K562 (cell line): ENCODE data around the gene CSDE1. TPM values are rescaled to one million over a fixed set of nuclear protein-coding genes. Genes with fewer than 3 reads are reported as not detected.

ENCODE experiments used
- ATAC-seq: fragments of 200-7000 bp; cut with Tn5 transposase; 3 replicates; pipeline ENCODE4 v1.9.1; 2020; ENCODE audit warnings: moderate library complexity
- BruUV-seq: library from RNA; stranded (reverse); fragments of 400-500 nt; replicated peaks from 2 replicates; lab custom pipeline; 2021; lab: Mats Ljungman, UMichigan
- CTCF ChIA-PET: fragments of 300-600 bp; formaldehyde crosslinking; extraction: SDS; loops from one replicate; lab custom pipeline; 2021; ENCODE audit warnings: low intra/inter-chr PET ratio; lab: Yijun Ruan, JAX
- POLR2A ChIA-PET: fragments of 300-600, 350-650 bp; sonication (Branson Sonifier 250); formaldehyde crosslinking; extraction: SDS; loops from one replicate; lab custom pipeline; 2021; ENCODE audit warnings: antibody characterized with exemption, inconsistent platforms; lab: Yijun Ruan, JAX
- DNase-seq, 4 experiments: peaks; one replicate each; pipeline versions ENCODE4 v3.0.0 to v3.0.0-alpha.2; 2011 to 2018; ENCODE audit warnings: low spot score in 3 of 4, mixed read lengths in 3 of 4; ENCODE audit errors: extremely low read depth in 1 of 4
- FAIRE-seq: peaks from 2 replicates; lab custom pipeline; 2011; peaks lifted over from hg19 to GRCh38; lab: Jason Lieb, UNC
- H2AFZ ChIP-seq: 2 replicates; pipeline ENCODE4 v1.6.0; 2011; ENCODE audit warnings: low read depth, low read length, control low read depth, inconsistent platforms
- H3K27ac ChIP-seq: fragments of 200-600 bp; 3 replicates; pipeline ENCODE4 v1.8.0; 2011; ENCODE audit warnings: low read depth, mild to moderate bottlenecking, control low read depth, inconsistent platforms, low read length, moderate library complexity, mixed read lengths; ENCODE audit errors: extremely low read depth
- H3K27me3 ChIP-seq, 2 experiments: fragments of 300-600 bp in 1 of 2; 2 replicates in 1 of 2; 3 replicates in 1 of 2; pipeline versions ENCODE4 v1.6.0 to v1.8.0; 2011; ENCODE audit warnings: inconsistent platforms in 2 of 2, low read length in 2 of 2, mild to moderate bottlenecking in 1 of 2, mixed read lengths in 1 of 2, moderate library complexity in 1 of 2; ENCODE audit not compliant: control insufficient read depth in 2 of 2, insufficient read depth in 2 of 2
- H3K36me3 ChIP-seq: fragments of 300-600 bp; 3 replicates; pipeline ENCODE4 v1.8.0; 2011; ENCODE audit warnings: mild to moderate bottlenecking, low read length, inconsistent platforms; ENCODE audit not compliant: control insufficient read depth, insufficient read depth
- H3K4me1 ChIP-seq, 2 experiments: fragments of 200-600 bp in 1 of 2; replicated peaks in 1 of 2; 2 replicates in 1 of 2; 3 replicates in 1 of 2; pipeline versions ENCODE4 v1.5.1 to v1.8.0; 2011; ENCODE audit warnings: inconsistent platforms in 2 of 2, low read length in 2 of 2, mild to moderate bottlenecking in 1 of 2, mixed read lengths in 1 of 2, moderate library complexity in 1 of 2; ENCODE audit not compliant: control insufficient read depth in 2 of 2, insufficient read depth in 2 of 2
- H3K4me2 ChIP-seq: 2 replicates; pipeline ENCODE4 v1.6.1; 2011; ENCODE audit warnings: low read length, control low read depth, inconsistent platforms, mixed read lengths; ENCODE audit not compliant: insufficient read depth
- H3K4me3 ChIP-seq: fragments of 200-600 bp; sonication (generic), shearing (Covaris generic); 2 replicates; pipeline ENCODE4 v1.5.1; 2016; ENCODE audit warnings: control low read depth, inconsistent platforms
- H3K79me2 ChIP-seq: fragments of 200-600 bp; 3 replicates; pipeline ENCODE4 v1.8.0; 2011; ENCODE audit warnings: low read length, inconsistent platforms; ENCODE audit not compliant: control insufficient read depth, insufficient read depth
- H3K9ac ChIP-seq, 2 experiments: 2 replicates each; pipeline versions ENCODE4 v1.6.0 to v1.6.1; 2011; ENCODE audit warnings: low read depth in 2 of 2, low read length in 2 of 2, control low read depth in 1 of 2, inconsistent platforms in 1 of 2, mild to moderate bottlenecking in 1 of 2, mixed read lengths in 1 of 2; ENCODE audit not compliant: insufficient read depth in 1 of 2
- H3K9me1 ChIP-seq: one replicate; pipeline ENCODE4 v1.6.0; 2011; ENCODE audit warnings: inconsistent platforms, mild to moderate bottlenecking, low read length, moderate library complexity; ENCODE audit not compliant: control insufficient read depth, insufficient read depth
- H3K9me3 ChIP-seq: replicated peaks from 2 replicates; pipeline ENCODE4 v1.5.1; 2011; ENCODE audit warnings: low read depth, low read length, inconsistent platforms; ENCODE audit not compliant: control insufficient read depth, insufficient read depth
- H4K20me1 ChIP-seq: replicated peaks from 2 replicates; pipeline ENCODE4 v1.6.1; 2011; ENCODE audit warnings: low read length, inconsistent platforms, mixed read lengths; ENCODE audit not compliant: control insufficient read depth, insufficient read depth
- ZNF449 ChIP-seq: fragments of 250-450 bp; sonication (Bioruptor Pico); IDR thresholded peaks from 2 replicates; pipeline ENCODE4 v1.8.0; 2022; ENCODE audit warnings: moderate library complexity, mild to moderate bottlenecking, inconsistent platforms
- WGBS: fragments of 100-300 bp; shearing (Covaris generic); methylation state at CpG from one replicate; pipeline ENCODE4 v1.1.6; 2016; ENCODE audit warnings: low coverage, mixed read lengths; ENCODE audit not compliant: insufficient coverage; ENCODE audit errors: missing lambda C conversion rate; 5-methylcytosine and 5-hydroxymethylcytosine counted together
- in situ Hi-C: fragments of 300-500 bp; cut with MboI; formaldehyde crosslinking; loops from 4 replicates; pipeline ENCODE4 v1.15.0; 2018; ENCODE audit warnings: inconsistent platforms, mixed read lengths
- intact Hi-C: fragments of 100-400 bp; cut with micrococcal nuclease; formaldehyde crosslinking; loops from 2 replicates; pipeline ENCODE4 v1.14.2; 2022
- polyA plus RNA-seq, 8 experiments: library from polyadenylated mRNA; depleted of rRNA in 4 of 8; stranded (reverse) in 5 of 8; unstranded in 3 of 8; fragments of >200 nt; fragmentation: Nextera tagmentation in 2 of 8; fragmentation: Illumina TruSeq in 1 of 8; extraction: Ambion mirVana in 2 of 8; extraction: Trizol in 1 of 8; gene quantifications; 2 replicates each; pipeline versions ENCODE4 v1.2.1 to v1.2.3, GENCODE V29; 2011 to 2014; ENCODE audit warnings: inconsistent platforms in 1 of 8, missing spikeins in 1 of 8
- total RNA-seq, 7 experiments: library from RNA; depleted of rRNA in 6 of 7; stranded (reverse); fragments of >200 nt in 6 of 7; fragmentation: Illumina TruSeq in 2 of 7; extraction: Trizol in 2 of 7; gene quantifications; 2 replicates each; pipeline versions ENCODE4 v1.2.1 to v1.2.3, GENCODE V29; 2011 to 2021; ENCODE audit warnings: low replicate concordance in 1 of 7
- TF ChIP-seq, protein P1 (sequence below), 3 experiments: fragments of 200-800 bp in 1 of 3; fragments of 250-450 bp in 1 of 3; fragments of 450-650 bp in 1 of 3; sonication (Bioruptor Pico) in 1 of 3; sonication (Bioruptor generic) in 1 of 3; formaldehyde crosslinking in 1 of 3; IDR thresholded peaks; 2 replicates each; pipeline versions ENCODE4 v1.6.1 to v1.8.0; 2016 to 2022; ENCODE audit warnings: mild to moderate bottlenecking in 2 of 3, missing genetic modification characterization in 2 of 3, missing compliant biosample characterization in 1 of 3, moderate library complexity in 1 of 3

Gene CSDE1
- total and polyA plus RNA-seq, 9 of the 15 experiments (the other 6 are each of a cell fraction or from before 2014, with no cell fraction given), result 174 to 538 (median 403) TPM

DNA sequence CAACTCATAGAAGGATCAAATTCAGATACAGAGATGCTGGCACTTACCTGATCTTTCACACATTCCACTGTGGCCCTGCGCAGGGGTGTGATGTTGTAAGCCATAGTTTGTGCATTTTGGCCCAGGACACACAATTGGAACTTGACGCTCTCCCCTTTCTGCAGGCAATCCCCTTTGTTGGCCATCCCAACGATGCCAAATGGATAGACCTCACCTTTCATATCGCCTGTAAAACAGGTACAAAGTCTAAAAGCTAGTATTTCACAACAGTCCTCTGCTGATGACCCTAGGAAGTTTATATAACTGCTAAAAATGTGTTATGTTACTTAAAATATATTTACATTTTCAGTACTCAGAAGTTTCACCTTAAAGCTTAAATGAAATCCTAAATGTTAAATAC is 37.3 kb downstream of the CSDE1 start:
- Histone ChIP-seq H3K4me1 (peaks cover 0 to 7% of the 10 kb centered on the region in 2 experiments; a peak in 2 of 5 replicates), H3K9me1 (no peaks in the 10 kb centered on the region), H3K9me3 (no peaks in the 10 kb centered on the region), H4K20me1 (no peaks in the 10 kb centered on the region), H3K36me3 (peaks cover 92% of the 10 kb centered on the region), H3K9ac (no peak overlapping the region), H3K4me3 (no peak overlapping the region), H3K4me2 (no peak overlapping the region), H3K79me2 (peaks cover 11% of the 10 kb centered on the region), H2AFZ (no peak overlapping the region), H3K27me3 (no peaks in the 10 kb centered on the region), H3K27ac (no peak overlapping the region)
- ATAC-seq (no peak), DNase-seq (no peak), FAIRE-seq (no peak)
- ChIA-PET POLR2A (interaction anchor here (0.6 to 0.8 kb wide), 3 partner anchors 8 to 59 kb away, joined by 3 to 4 read pairs (median 3); no protein-coding TSS in a partner anchor), CTCF (no interaction called here)
- intact Hi-C loops (no loop called here), in situ Hi-C loops (no loop called here)
- TF ChIP-seq, protein P1, sequence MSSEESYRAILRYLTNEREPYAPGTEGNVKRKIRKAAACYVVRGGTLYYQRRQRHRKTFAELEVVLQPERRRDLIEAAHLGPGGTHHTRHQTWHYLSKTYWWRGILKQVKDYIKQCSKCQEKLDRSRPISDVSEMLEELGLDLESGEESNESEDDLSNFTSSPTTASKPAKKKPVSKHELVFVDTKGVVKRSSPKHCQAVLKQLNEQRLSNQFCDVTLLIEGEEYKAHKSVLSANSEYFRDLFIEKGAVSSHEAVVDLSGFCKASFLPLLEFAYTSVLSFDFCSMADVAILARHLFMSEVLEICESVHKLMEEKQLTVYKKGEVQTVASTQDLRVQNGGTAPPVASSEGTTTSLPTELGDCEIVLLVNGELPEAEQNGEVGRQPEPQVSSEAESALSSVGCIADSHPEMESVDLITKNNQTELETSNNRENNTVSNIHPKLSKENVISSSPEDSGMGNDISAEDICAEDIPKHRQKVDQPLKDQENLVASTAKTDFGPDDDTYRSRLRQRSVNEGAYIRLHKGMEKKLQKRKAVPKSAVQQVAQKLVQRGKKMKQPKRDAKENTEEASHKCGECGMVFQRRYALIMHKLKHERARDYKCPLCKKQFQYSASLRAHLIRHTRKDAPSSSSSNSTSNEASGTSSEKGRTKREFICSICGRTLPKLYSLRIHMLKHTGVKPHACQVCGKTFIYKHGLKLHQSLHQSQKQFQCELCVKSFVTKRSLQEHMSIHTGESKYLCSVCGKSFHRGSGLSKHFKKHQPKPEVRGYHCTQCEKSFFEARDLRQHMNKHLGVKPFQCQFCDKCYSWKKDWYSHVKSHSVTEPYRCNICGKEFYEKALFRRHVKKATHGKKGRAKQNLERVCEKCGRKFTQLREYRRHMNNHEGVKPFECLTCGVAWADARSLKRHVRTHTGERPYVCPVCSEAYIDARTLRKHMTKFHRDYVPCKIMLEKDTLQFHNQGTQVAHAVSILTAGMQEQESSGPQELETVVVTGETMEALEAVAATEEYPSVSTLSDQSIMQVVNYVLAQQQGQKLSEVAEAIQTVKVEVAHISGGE (CRISPR knock-in tag; IDR thresholded peaks at IDR 0.05), result 0 out of 6 replicates have a peak, but pooled peaks of 1 of the 3 experiments have one; percentile 16
- TF ChIP-seq ZNF449, result no peak
- WGBS, result 85% methylated on average over 4 of the region's 4 CpGs
- no TSS peak for BruUV-seq
